Keratinocyte (primary cell): Measurements from ENCODE around the gene FMNL2. TPM values are rescaled to one million over a fixed set of nuclear protein-coding genes. Genes with fewer than 3 reads are reported as not detected.

ENCODE experiments used
- DNase-seq: peaks from one replicate; pipeline ENCODE4 v3.0.0-alpha.2; 2011; ENCODE audit warnings: low read depth, missing footprints, low spot score
- FAIRE-seq: peaks from 2 replicates; lab custom pipeline; 2011; peaks lifted over from hg19 to GRCh38; lab: Jason Lieb, UNC
- H2AFZ ChIP-seq: 2 replicates; pipeline ENCODE4 v1.6.0; 2012; ENCODE audit warnings: low read length, control low read depth, inconsistent platforms; ENCODE audit not compliant: control insufficient read depth
- H3K27ac ChIP-seq: 2 replicates; pipeline ENCODE4 v1.5.1; 2011; ENCODE audit warnings: low read length; ENCODE audit not compliant: control insufficient read depth, insufficient read depth
- H3K27me3 ChIP-seq: 3 replicates; pipeline ENCODE4 v1.6.0; 2011; ENCODE audit warnings: low read length; ENCODE audit not compliant: control insufficient read depth, insufficient read depth; ENCODE audit errors: extremely low read depth
- H3K36me3 ChIP-seq, 2 experiments: 2 replicates in 1 of 2; 3 replicates in 1 of 2; pipeline ENCODE4 v1.5.1; 2011; ENCODE audit warnings: low read length in 2 of 2, mild to moderate bottlenecking in 1 of 2; ENCODE audit not compliant: control insufficient read depth in 2 of 2, insufficient read depth in 2 of 2; ENCODE audit errors: extremely low read depth in 1 of 2
- H3K4me1 ChIP-seq: 3 replicates; pipeline ENCODE4 v1.5.1; 2011; ENCODE audit warnings: low read length; ENCODE audit not compliant: control insufficient read depth, insufficient read depth; ENCODE audit errors: extremely low read depth
- H3K4me2 ChIP-seq: 3 replicates; pipeline ENCODE4 v1.6.0; 2011; ENCODE audit warnings: low read depth, low read length; ENCODE audit not compliant: control insufficient read depth, insufficient read depth; ENCODE audit errors: extremely low read depth
- H3K4me3 ChIP-seq, 3 experiments: fragments of 200-600 bp in 1 of 3; sonication (generic) in 1 of 3; 2 replicates in 2 of 3; 3 replicates in 1 of 3; pipeline ENCODE4 v1.5.1; 2011 to 2016; ENCODE audit warnings: low read length in 3 of 3, mild to moderate bottlenecking in 3 of 3, control low read depth in 2 of 3, inconsistent platforms in 1 of 3, low read depth in 1 of 3, mixed read lengths in 1 of 3, mixed run types in 1 of 3, moderate library complexity in 1 of 3; ENCODE audit not compliant: control insufficient read depth in 2 of 3, insufficient read depth in 2 of 3; ENCODE audit errors: extremely low read depth in 1 of 3
- H3K79me2 ChIP-seq: 2 replicates; pipeline ENCODE4 v1.6.0; 2012; ENCODE audit warnings: low read length; ENCODE audit not compliant: control insufficient read depth, insufficient read depth
- H3K9ac ChIP-seq: 3 replicates; pipeline ENCODE4 v1.6.0; 2011; ENCODE audit warnings: low read length; ENCODE audit not compliant: control insufficient read depth, insufficient read depth; ENCODE audit errors: extremely low read depth
- H3K9me1 ChIP-seq: 3 replicates; pipeline ENCODE4 v1.6.0; 2011; ENCODE audit warnings: low read length; ENCODE audit not compliant: control insufficient read depth, insufficient read depth; ENCODE audit errors: extremely low read depth
- H3K9me3 ChIP-seq: 2 replicates; pipeline ENCODE4 v1.5.1; 2012; ENCODE audit warnings: low read depth, low read length; ENCODE audit not compliant: control insufficient read depth
- H4K20me1 ChIP-seq: 3 replicates; pipeline ENCODE4 v1.6.0; 2011; ENCODE audit warnings: low read length; ENCODE audit not compliant: control insufficient read depth, insufficient read depth; ENCODE audit errors: extremely low read depth
- EZH2 ChIP-seq: IDR thresholded peaks from one replicate; pipeline ENCODE4 v1.6.1; 2012; ENCODE audit warnings: inconsistent platforms, mild to moderate bottlenecking, low read length, moderate library complexity
- dilution Hi-C: fragments of 300-500 bp; cut with MboI; formaldehyde crosslinking; loops from one replicate; pipeline ENCODE4 v1.7.0; 2020; ENCODE audit warnings: low sequenced_read_pairs; ENCODE audit not compliant: extremely low pct_ligation_motif_present
- polyA plus RNA-seq, 5 experiments: library from polyadenylated mRNA; depleted of rRNA in 3 of 5; stranded (reverse) in 3 of 5; stranded (forward) in 1 of 5; unstranded in 1 of 5; fragments of >200 nt; gene quantifications; 1 replicate in 1 of 5; 2 replicates in 3 of 5; 3 replicates in 1 of 5; pipeline versions ENCODE4 v1.2.1 to v1.2.3, GENCODE V29; 2011 to 2012; ENCODE audit warnings: missing spikeins in 2 of 5, low read depth in 1 of 5, low replicate concordance in 1 of 5
- TF ChIP-seq, protein P1 (sequence below), 3 experiments: IDR thresholded peaks in 1 of 3; conservative IDR thresholded peaks in 1 of 3; optimal IDR thresholded peaks in 1 of 3; 2 replicates in 2 of 3; 3 replicates in 1 of 3; pipeline versions ENCODE3 to v1.5.1; 2011; ENCODE audit warnings: low read length in 3 of 3, mild to moderate bottlenecking in 3 of 3, moderate library complexity in 2 of 3, control low read depth in 1 of 3, inconsistent platforms in 1 of 3; ENCODE audit not compliant: insufficient read depth in 2 of 3; ENCODE audit errors: extremely low read depth in 1 of 3

FMNL2 gene
- polyA plus RNA-seq, 1 donor (not counting 4 experiments of a cell fraction or from before 2014, with no cell fraction given), result 62.7 TPM

DNA sequence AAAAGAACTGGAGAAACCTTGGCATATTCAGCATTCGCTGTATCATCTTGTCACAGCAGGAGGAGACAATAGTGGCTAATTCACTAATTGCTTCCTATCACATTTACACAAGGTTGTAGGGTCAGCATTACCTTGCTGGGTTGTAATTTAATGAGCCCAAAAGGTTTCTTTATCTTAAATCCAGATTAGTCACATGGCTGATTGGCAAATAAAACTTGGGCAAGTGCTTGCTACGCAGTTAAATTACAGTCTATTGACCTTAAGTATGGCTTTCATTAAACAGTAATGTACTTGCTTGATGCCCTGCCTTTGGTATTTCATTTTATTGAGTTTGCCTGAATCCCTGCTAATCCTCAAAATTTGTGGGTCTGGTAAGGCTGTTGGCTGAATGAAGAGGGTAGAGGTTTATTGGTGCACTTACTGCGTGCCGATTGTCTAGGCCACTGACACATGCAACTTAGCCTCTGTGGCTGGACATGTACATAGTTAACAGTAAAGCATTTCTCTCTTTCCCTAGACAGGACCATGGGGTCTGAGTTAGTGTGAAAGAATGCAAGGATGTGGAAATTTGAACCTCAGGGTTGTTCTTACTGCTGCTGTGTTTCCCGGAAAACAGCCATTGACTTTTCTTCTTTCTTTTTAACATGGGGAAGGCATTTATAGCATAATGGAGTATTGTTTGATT is 34.3 kb downstream of the FMNL2 start:
- DNase-seq (no peak), FAIRE-seq (no peak)
- no peak overlapping the region for H3K9ac ChIP-seq
- TF ChIP-seq, protein P1, sequence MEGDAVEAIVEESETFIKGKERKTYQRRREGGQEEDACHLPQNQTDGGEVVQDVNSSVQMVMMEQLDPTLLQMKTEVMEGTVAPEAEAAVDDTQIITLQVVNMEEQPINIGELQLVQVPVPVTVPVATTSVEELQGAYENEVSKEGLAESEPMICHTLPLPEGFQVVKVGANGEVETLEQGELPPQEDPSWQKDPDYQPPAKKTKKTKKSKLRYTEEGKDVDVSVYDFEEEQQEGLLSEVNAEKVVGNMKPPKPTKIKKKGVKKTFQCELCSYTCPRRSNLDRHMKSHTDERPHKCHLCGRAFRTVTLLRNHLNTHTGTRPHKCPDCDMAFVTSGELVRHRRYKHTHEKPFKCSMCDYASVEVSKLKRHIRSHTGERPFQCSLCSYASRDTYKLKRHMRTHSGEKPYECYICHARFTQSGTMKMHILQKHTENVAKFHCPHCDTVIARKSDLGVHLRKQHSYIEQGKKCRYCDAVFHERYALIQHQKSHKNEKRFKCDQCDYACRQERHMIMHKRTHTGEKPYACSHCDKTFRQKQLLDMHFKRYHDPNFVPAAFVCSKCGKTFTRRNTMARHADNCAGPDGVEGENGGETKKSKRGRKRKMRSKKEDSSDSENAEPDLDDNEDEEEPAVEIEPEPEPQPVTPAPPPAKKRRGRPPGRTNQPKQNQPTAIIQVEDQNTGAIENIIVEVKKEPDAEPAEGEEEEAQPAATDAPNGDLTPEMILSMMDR (optimal IDR thresholded peaks at IDR 0.05 in 1 of 3, IDR thresholded peaks at IDR 0.05 in 1 of 3, conservative IDR thresholded peaks at IDR 0.05 in 1 of 3; ENCODE audit: extremely low read depth in 1 of 3, insufficient read depth in 2 of 3, low read length in 3 of 3), result no peak
- TF ChIP-seq EZH2, result no peak
- H2AFZ ChIP-seq, result no peak overlapping the region
- H3K9me3 ChIP-seq, result no peaks in the 10 kb centered on the region
- H4K20me1 ChIP-seq, result peaks cover 10% of the 10 kb centered on the region
- no peak overlapping the region for H3K4me3 ChIP-seq
- peaks cover 95% of the 10 kb centered on the region for H3K79me2 ChIP-seq
- peaks cover 0 to 1% of the 10 kb centered on the region in 2 experiments for H3K36me3 ChIP-seq
- H3K27me3 ChIP-seq, result no peaks in the 10 kb centered on the region
- peaks cover 2% of the 10 kb centered on the region for H3K9me1 ChIP-seq
- H3K27ac ChIP-seq, result no peak overlapping the region
- dilution Hi-C loops, result no loop called here
- H3K4me2 ChIP-seq, result no peak overlapping the region
- peaks cover 13% of the 10 kb centered on the region for H3K4me1 ChIP-seq

DNA sequence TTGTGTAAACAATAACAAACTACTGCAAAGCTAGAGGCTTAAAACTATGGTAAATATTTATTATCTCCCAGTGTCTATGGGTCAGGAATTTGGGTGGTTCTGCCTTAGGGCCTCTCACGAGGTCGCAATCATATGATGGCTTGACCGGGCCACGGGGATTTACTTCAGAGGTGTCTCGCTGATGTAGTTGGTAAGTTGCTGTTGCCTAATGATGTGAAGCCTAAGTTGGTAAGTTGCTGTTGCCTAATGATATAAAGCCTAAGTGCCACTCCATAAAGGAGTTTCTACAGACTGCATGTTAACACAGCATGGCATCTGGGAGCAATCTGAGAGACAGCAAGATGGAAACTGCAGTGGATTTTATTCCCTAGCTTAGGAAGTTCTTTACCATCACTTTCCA is 35.8 kb downstream of the FMNL2 start:
- H3K9ac ChIP-seq, result no peak overlapping the region
- peaks cover 1 to 4% of the 10 kb centered on the region in 2 experiments for H3K36me3 ChIP-seq
- H2AFZ ChIP-seq, result no peak overlapping the region
- dilution Hi-C loops, result no loop called here
- no peaks in the 10 kb centered on the region for H3K9me3 ChIP-seq
- FAIRE-seq, result peak; percentile 9
- H3K4me2 ChIP-seq, result no peak overlapping the region
- no peak overlapping the region for H3K4me3 ChIP-seq
- H3K27ac ChIP-seq, result no peak overlapping the region
- no peak for TF ChIP-seq EZH2
- TF ChIP-seq, protein P1 (optimal IDR thresholded peaks at IDR 0.05 in 1 of 3, IDR thresholded peaks at IDR 0.05 in 1 of 3, conservative IDR thresholded peaks at IDR 0.05 in 1 of 3; ENCODE audit: extremely low read depth in 1 of 3, insufficient read depth in 2 of 3, low read length in 3 of 3), result no peak
- peaks cover 13% of the 10 kb centered on the region for H3K4me1 ChIP-seq
- H3K9me1 ChIP-seq, result peaks cover 4% of the 10 kb centered on the region
- H3K79me2 ChIP-seq, result peaks cover 94% of the 10 kb centered on the region
- no peak for DNase-seq
- H3K27me3 ChIP-seq, result no peaks in the 10 kb centered on the region
- peaks cover 17% of the 10 kb centered on the region for H4K20me1 ChIP-seq
